Activated CD8-positive, alpha-beta T cell treated with anti-CD3 and anti-CD28 coated beads for 36 hours (primary cell): ENCODE results near the gene DVL2. TPM values are rescaled to one million over a fixed set of nuclear protein-coding genes. Genes with fewer than 3 reads are reported as not detected.

Experiments used
- ATAC-seq: fragments of 200-7000 bp; cut with Tn5 transposase; one replicate; pipeline ENCODE4 v1.10.0; 2021; ENCODE audit warnings: mild to moderate bottlenecking, moderate library complexity
- CTCF ChIA-PET: fragments of 350-600 bp; sonication (Branson Sonifier 250); formaldehyde crosslinking; loops from one replicate; lab custom pipeline; 2021; ENCODE audit warnings: antibody characterized with exemption; lab: Charles Lee
- POLR2A ChIA-PET: fragments of 350-600 bp; sonication (Branson Sonifier 250); formaldehyde crosslinking; loops from one replicate; lab custom pipeline; 2021; ENCODE audit warnings: antibody characterized with exemption; lab: Charles Lee
- DNase-seq: peaks from one replicate; pipeline ENCODE4 v3.0.0-alpha.2; 2020
- H3K27ac Mint-ChIP-seq: one replicate; pipeline ENCODE4 v1.8.0; 2021; ENCODE audit warnings: mild to moderate bottlenecking, mixed read lengths
- H3K27me3 Mint-ChIP-seq: one replicate; pipeline ENCODE4 v1.8.0; 2021; ENCODE audit warnings: mixed read lengths
- H3K36me3 Mint-ChIP-seq: one replicate; pipeline ENCODE4 v1.8.0; 2021; ENCODE audit warnings: low read depth, mixed read lengths
- H3K4me1 Mint-ChIP-seq: one replicate; pipeline ENCODE4 v1.8.0; 2021; ENCODE audit warnings: low read depth, mixed read lengths
- H3K4me3 Mint-ChIP-seq: one replicate; pipeline ENCODE4 v1.8.0; 2021; ENCODE audit warnings: mild to moderate bottlenecking, moderate library complexity, mixed read lengths
- H3K9me3 Mint-ChIP-seq: one replicate; pipeline ENCODE4 v1.8.0; 2021; ENCODE audit warnings: mixed read lengths
- CTCF ChIP-seq: fragments of 200-600 bp; IDR thresholded peaks from one replicate; pipeline ENCODE4 v1.8.0; 2022; ENCODE audit warnings: antibody characterized with exemption, mild to moderate bottlenecking
- intact Hi-C: fragments of 100-400 bp; cut with micrococcal nuclease; formaldehyde crosslinking; loops from one replicate; pipeline ENCODE4 v1.10.0; 2022
- total RNA-seq, 2 experiments: library from RNA; stranded (reverse); gene quantifications; one replicate each; pipeline ENCODE4 v1.2.3, GENCODE V29; 2021

The DVL2 gene
- total RNA-seq, 2 experiments from 2014 or later = 50.0 to 53.6 TPM

- peaks cover 68% of the 10 kb centered on the region for H3K4me1 Mint-ChIP-seq
- intact Hi-C loops = no loop called here
- peaks cover 7% of the 10 kb centered on the region for H3K36me3 Mint-ChIP-seq
- ChIA-PET POLR2A (interaction anchor here (13.2 kb wide), 1 partner anchor 21 kb away, joined by 261 read pairs; the partner anchor contains the start of genes DVL2, GABARAP and PHF23), CTCF (interaction anchor here (1.7 to 1.9 kb wide), 2 partner anchors 81 to 170 kb away, joined by 6 read pairs; no protein-coding TSS in a partner anchor)
- DNase-seq (peak; percentile 24), ATAC-seq (no peak)
- no peak for TF ChIP-seq CTCF
- peak overlapping the region; percentile 82 for H3K4me3 Mint-ChIP-seq
- H3K9me3 Mint-ChIP-seq = no peaks in the 10 kb centered on the region
- H3K27me3 Mint-ChIP-seq = peaks cover 4% of the 10 kb centered on the region
- peak overlapping the region; percentile 31 for H3K27ac Mint-ChIP-seq
These were observed 18.6 kb downstream of the DVL2 start for GRCh38 chr17:7215652-7216180.

- Mint-ChIP-seq H3K27ac (peak overlapping the region; percentile 91), H3K9me3 (no peaks in the 10 kb centered on the region), H3K4me3 (peak overlapping the region; percentile 82), H3K36me3 (peaks cover 2% of the 10 kb centered on the region), H3K4me1 (peaks cover 63% of the 10 kb centered on the region), H3K27me3 (peaks cover 5% of the 10 kb centered on the region)
- peak; percentile 9 for TF ChIP-seq CTCF
- DNase-seq (no peak), ATAC-seq (no peak)
- ChIA-PET POLR2A (interaction anchor here (1.0 to 13.2 kb wide), 2 partner anchors 22 to 93 kb away, joined by 3 to 261 read pairs; partner anchors contain the start of genes DVL2, GABARAP and PHF23), CTCF (interaction anchor here (1.7 to 1.9 kb wide), 2 partner anchors 81 to 169 kb away, joined by 6 read pairs; no protein-coding TSS in a partner anchor)
- intact Hi-C loops = no loop called here
These were observed 19.1 kb downstream of the DVL2 start for GRCh38 chr17:7215136-7215638.

- Mint-ChIP-seq H3K27ac (peak overlapping the region; percentile 91), H3K36me3 (no peaks in the 10 kb centered on the region), H3K27me3 (peaks cover 8% of the 10 kb centered on the region), H3K4me1 (peaks cover 62% of the 10 kb centered on the region), H3K4me3 (peak overlapping the region; percentile 82), H3K9me3 (no peaks in the 10 kb centered on the region)
- CTCF ChIA-PET = interaction anchor here (1.5 to 2.1 kb wide), 3 partner anchors 20 to 169 kb away, joined by 4 to 7 read pairs (median 6); partner anchors contain the start of gene DVL2
- TF ChIP-seq CTCF = peak; percentile 67
- peak; percentile 100 for DNase-seq
- intact Hi-C loops = no loop called here
- peak; percentile 85 for ATAC-seq
- POLR2A ChIA-PET = interaction anchor here (0.8 to 13.2 kb wide), 4 partner anchors 9 to 115 kb away, joined by 3 to 261 read pairs (median 4); partner anchors contain the start of genes DVL2, GABARAP and PHF23
These were observed 19.8 kb downstream of the DVL2 start for GRCh38 chr17:7214300-7215135.

- no peak for ATAC-seq
- Mint-ChIP-seq H3K9me3 (no peaks in the 10 kb centered on the region), H3K4me1 (peaks cover 56% of the 10 kb centered on the region), H3K27me3 (peaks cover 8% of the 10 kb centered on the region), H3K27ac (peak overlapping the region; percentile 91), H3K36me3 (no peaks in the 10 kb centered on the region), H3K4me3 (peak overlapping the region; percentile 82)
- intact Hi-C loops = no loop called here
- ChIA-PET POLR2A (interaction anchor here (0.8 to 13.2 kb wide), 4 partner anchors 8 to 116 kb away, joined by 3 to 261 read pairs (median 4); partner anchors contain the start of genes DVL2, GABARAP and PHF23), CTCF (interaction anchor here (1.5 to 2.1 kb wide), 3 partner anchors 21 to 168 kb away, joined by 4 to 7 read pairs (median 6); partner anchors contain the start of gene DVL2)
- TF ChIP-seq CTCF = peak; percentile 45
- DNase-seq = no peak
These were observed 20.4 kb downstream of the DVL2 start for GRCh38 chr17:7213895-7214299.
